ENCODE data around the gene SYT5. TPM values are rescaled to one million over a fixed set of nuclear protein-coding genes. Genes with fewer than 3 reads are reported as not detected.
"Not testable (repeated sequence)": the region's sequence is repeated elsewhere in the genome, so short reads cannot be mapped to it uniquely, and the experiment has no call there.

Gene SYT5
- total RNA-seq, 1 experiment from 2014 or later, result not detected

GRCh38 chr19:55173714-55174409, 6.2 kb downstream of the SYT5 start:
- H3K4me1 ChIP-seq, result peaks cover 1% of the 10 kb centered on the region; the same call in 1 of the 2 replicates
- no peak overlapping the region for H3K27ac Mint-ChIP-seq (ENCODE audit: unreplicated experiment)
- no peaks in the 10 kb centered on the region for H3K9me3 Mint-ChIP-seq (ENCODE audit: unreplicated experiment)
- CTCF ChIA-PET, result interaction anchor here (0.6 kb wide), 2 partner anchors 13 to 288 kb away, joined by 3 to 5 read pairs; partner anchors contain the start of gene ISOC2
- no peaks in the 10 kb centered on the region for H3K36me3 ChIP-seq (ENCODE audit: control insufficient read depth, insufficient read depth, low read length)
- H3K4me3 ChIP-seq (ENCODE audit: low read depth, low read length), result peak overlapping the region; percentile 37
- TF ChIP-seq CTCF (IDR thresholded peaks at IDR 0.05; ENCODE audit: insufficient read depth in 1 of 2, low read depth in 1 of 2, low read length in 1 of 2, severe bottlenecking in 1 of 2, unreplicated experiment in 1 of 2), result no peak
- H3K9me3 ChIP-seq, result no peaks in the 10 kb centered on the region
- no peaks in the 10 kb centered on the region for H3K36me3 Mint-ChIP-seq (ENCODE audit: insufficient read depth, unreplicated experiment)
- BruUV-seq (replicated peaks), result no TSS peak
- no peaks in the 10 kb centered on the region for H3K27me3 ChIP-seq (replicated peaks; ENCODE audit: control insufficient read depth, insufficient read depth, low read length)
- peak; percentile 83 to 87 for DNase-seq
- peaks cover 37% of the 10 kb centered on the region for H3K27me3 Mint-ChIP-seq (ENCODE audit: insufficient read depth, unreplicated experiment)
- H3K4me3 Mint-ChIP-seq (ENCODE audit: unreplicated experiment), result peak overlapping the region; percentile 76
- intact Hi-C loops (cut with micrococcal nuclease; ENCODE audit: unreplicated experiment), result loop anchor here (5.0 kb wide), 1 partner anchor 33 kb away; the partner anchor contains the start of gene PTPRH
- H3K4me1 Mint-ChIP-seq (ENCODE audit: low read depth, unreplicated experiment), result peaks cover 14% of the 10 kb centered on the region
- POLR2A ChIA-PET, result no interaction called here

- Histone ChIP-seq H3K27me3 (replicated peaks; ENCODE audit: control insufficient read depth, insufficient read depth, low read length) (no peaks in the 10 kb centered on the region), H3K4me3 (ENCODE audit: low read depth, low read length) (peak overlapping the region; percentile 37), H3K4me1 (no peaks in the 10 kb centered on the region), H3K9me3 (no peaks in the 10 kb centered on the region), H3K36me3 (ENCODE audit: control insufficient read depth, insufficient read depth, low read length) (no peaks in the 10 kb centered on the region)
- Mint-ChIP-seq H3K4me3 (ENCODE audit: unreplicated experiment) (peak overlapping the region; percentile 76), H3K36me3 (ENCODE audit: insufficient read depth, unreplicated experiment) (no peaks in the 10 kb centered on the region), H3K4me1 (ENCODE audit: low read depth, unreplicated experiment) (peaks cover 8% of the 10 kb centered on the region), H3K9me3 (ENCODE audit: unreplicated experiment) (no peaks in the 10 kb centered on the region), H3K27me3 (ENCODE audit: insufficient read depth, unreplicated experiment) (peaks cover 31% of the 10 kb centered on the region), H3K27ac (ENCODE audit: unreplicated experiment) (no peak overlapping the region)
- no peak for DNase-seq
- no peak for TF ChIP-seq CTCF (IDR thresholded peaks at IDR 0.05; ENCODE audit: insufficient read depth in 1 of 2, low read depth in 1 of 2, low read length in 1 of 2, severe bottlenecking in 1 of 2, unreplicated experiment in 1 of 2)
- CTCF ChIA-PET, result interaction anchor here (0.6 kb wide), 1 partner anchor 288 kb away, joined by 5 read pairs; the partner anchor contains the start of gene ISOC2
- POLR2A ChIA-PET, result no interaction called here
- intact Hi-C loops (cut with micrococcal nuclease; ENCODE audit: unreplicated experiment), result loop anchor here (5.0 kb wide), 1 partner anchor 34 kb away; the partner anchor contains the start of gene PTPRH
- no TSS peak for BruUV-seq (replicated peaks)
These were observed 6.8 kb downstream of the SYT5 start for GRCh38 chr19:55173186-55173713.

- H3K27me3 ChIP-seq (replicated peaks; ENCODE audit: control insufficient read depth, insufficient read depth, low read length), result no peaks in the 10 kb centered on the region
- intact Hi-C loops (cut with micrococcal nuclease; ENCODE audit: unreplicated experiment), result loop anchor here (5.0 kb wide), 1 partner anchor 35 kb away; the partner anchor contains the start of gene PTPRH
- peaks cover 29% of the 10 kb centered on the region for H3K27me3 Mint-ChIP-seq (ENCODE audit: insufficient read depth, unreplicated experiment)
- no peak for TF ChIP-seq CTCF (IDR thresholded peaks at IDR 0.05; ENCODE audit: insufficient read depth in 1 of 2, low read depth in 1 of 2, low read length in 1 of 2, severe bottlenecking in 1 of 2, unreplicated experiment in 1 of 2)
- H3K36me3 Mint-ChIP-seq (ENCODE audit: insufficient read depth, unreplicated experiment), result no peaks in the 10 kb centered on the region
- DNase-seq, result no peak
- H3K4me3 Mint-ChIP-seq (ENCODE audit: unreplicated experiment), result peak overlapping the region; percentile 76
- no peak overlapping the region for H3K4me3 ChIP-seq (ENCODE audit: low read depth, low read length)
- H3K4me1 Mint-ChIP-seq (ENCODE audit: low read depth, unreplicated experiment), result peaks cover 8% of the 10 kb centered on the region
- ChIA-PET POLR2A (no interaction called here), CTCF (no interaction called here)
- BruUV-seq (replicated peaks), result no TSS peak
- H3K9me3 ChIP-seq, result no peaks in the 10 kb centered on the region
- H3K9me3 Mint-ChIP-seq (ENCODE audit: unreplicated experiment), result no peaks in the 10 kb centered on the region
- no peaks in the 10 kb centered on the region for H3K36me3 ChIP-seq (ENCODE audit: control insufficient read depth, insufficient read depth, low read length)
- no peak overlapping the region for H3K27ac Mint-ChIP-seq (ENCODE audit: unreplicated experiment)
- H3K4me1 ChIP-seq, result no peaks in the 10 kb centered on the region
These were observed 7.3 kb downstream of the SYT5 start for GRCh38 chr19:55172741-55173140.

GRCh38 chr19:55172318-55172717, 7.8 kb downstream of the SYT5 start:
- H3K4me3 ChIP-seq (ENCODE audit: low read depth, low read length); H3K4me1 Mint-ChIP-seq (ENCODE audit: low read depth, unreplicated experiment); H3K36me3 Mint-ChIP-seq (ENCODE audit: insufficient read depth, unreplicated experiment); BruUV-seq (replicated peaks); H3K27ac Mint-ChIP-seq (ENCODE audit: unreplicated experiment); H3K4me1 ChIP-seq; H3K9me3 ChIP-seq; H3K36me3 ChIP-seq (ENCODE audit: control insufficient read depth, insufficient read depth, low read length); H3K9me3 Mint-ChIP-seq (ENCODE audit: unreplicated experiment); POLR2A ChIA-PET; DNase-seq; H3K27me3 ChIP-seq (replicated peaks; ENCODE audit: control insufficient read depth, insufficient read depth, low read length): not testable (repeated sequence)
- CTCF ChIA-PET, result interaction anchor here (1.3 kb wide), 1 partner anchor 12 kb away, joined by 3 read pairs; no protein-coding TSS in a partner anchor
- Mint-ChIP-seq H3K27me3 (ENCODE audit: insufficient read depth, unreplicated experiment) (peaks cover 29% of the 10 kb centered on the region), H3K4me3 (ENCODE audit: unreplicated experiment) (peak overlapping the region; percentile 76)
- intact Hi-C loops (cut with micrococcal nuclease; ENCODE audit: unreplicated experiment), result loop anchor here (5.0 kb wide), 1 partner anchor 35 kb away; the partner anchor contains the start of gene PTPRH
